H9 (cell line): ENCODE measurements around the gene WBP1. TPM values are rescaled to one million over a fixed set of nuclear protein-coding genes. Genes with fewer than 3 reads are reported as not detected.

Source experiments
- DNase-seq: peaks from one replicate; pipeline ENCODE4 v3.0.0-alpha.2; 2017
- H2AFZ ChIP-seq: one replicate; pipeline ENCODE4 v1.6.1; 2013; ENCODE audit warnings: mild to moderate bottlenecking, low read length, control low read depth, moderate library complexity
- H2AK5ac ChIP-seq: 2 replicates; pipeline ENCODE4 v1.6.1; 2013; ENCODE audit warnings: low read length, control low read depth, mixed read lengths; ENCODE audit not compliant: insufficient read length
- H2BK120ac ChIP-seq: one replicate; pipeline ENCODE4 v1.6.1; 2013; ENCODE audit warnings: low read depth, mild to moderate bottlenecking, low read length, control low read depth, inconsistent platforms; ENCODE audit not compliant: poor library complexity, severe bottlenecking
- H2BK12ac ChIP-seq: 2 replicates; pipeline ENCODE4 v1.6.1; 2013; ENCODE audit warnings: low read length, control low read depth, mixed read lengths, low read depth; ENCODE audit not compliant: insufficient read length
- H2BK15ac ChIP-seq: 2 replicates; pipeline ENCODE4 v1.6.1; 2013; ENCODE audit warnings: low read depth, low read length, control low read depth
- H2BK20ac ChIP-seq: one replicate; pipeline ENCODE4 v1.6.1; 2013; ENCODE audit warnings: low read depth, mild to moderate bottlenecking, low read length, control low read depth, inconsistent platforms; ENCODE audit not compliant: poor library complexity, severe bottlenecking
- H2BK5ac ChIP-seq: 2 replicates; pipeline ENCODE4 v1.6.1; 2013; ENCODE audit warnings: low read length, control low read depth, mixed read lengths; ENCODE audit not compliant: insufficient read length
- H3K14ac ChIP-seq: 2 replicates; pipeline ENCODE4 v1.6.1; 2013; ENCODE audit warnings: low read length, control low read depth; ENCODE audit not compliant: insufficient read depth
- H3K18ac ChIP-seq: 2 replicates; pipeline ENCODE4 v1.6.1; 2013; ENCODE audit warnings: low read depth, mild to moderate bottlenecking, mixed read lengths, low read length, control low read depth; ENCODE audit not compliant: insufficient read length
- H3K23ac ChIP-seq: 2 replicates; pipeline ENCODE4 v1.6.1; 2013; ENCODE audit warnings: low read length, control low read depth, mixed read lengths, low read depth; ENCODE audit not compliant: insufficient read length
- H3K23me2 ChIP-seq: 2 replicates; pipeline ENCODE4 v1.6.1; 2013; ENCODE audit warnings: low read depth, mild to moderate bottlenecking, mixed read lengths, low read length, control low read depth; ENCODE audit not compliant: insufficient read length, poor library complexity, severe bottlenecking
- H3K27ac ChIP-seq: 2 replicates; pipeline ENCODE4 v1.5.1; 2013; ENCODE audit warnings: low read length, control low read depth, mixed read lengths, low read depth; ENCODE audit not compliant: insufficient read length
- H3K27me3 ChIP-seq: 2 replicates; pipeline ENCODE4 v1.6.1; 2013; ENCODE audit warnings: low read length, control low read depth, inconsistent platforms; ENCODE audit not compliant: insufficient read depth
- H3K4ac ChIP-seq: 2 replicates; pipeline ENCODE4 v1.6.1; 2013; ENCODE audit warnings: low read depth, mild to moderate bottlenecking, control low read depth, inconsistent platforms, low read length, moderate library complexity
- H3K4me1 ChIP-seq: 2 replicates; pipeline ENCODE4 v1.6.1; 2013; ENCODE audit warnings: low read length, control low read depth, inconsistent platforms; ENCODE audit not compliant: insufficient read depth
- H3K4me2 ChIP-seq: 2 replicates; pipeline ENCODE4 v1.6.1; 2013; ENCODE audit warnings: low read length, control low read depth, mixed read lengths; ENCODE audit not compliant: insufficient read length, insufficient read depth
- H3K56ac ChIP-seq: 2 replicates; pipeline ENCODE4 v1.6.1; 2013; ENCODE audit warnings: low read depth, mild to moderate bottlenecking, mixed read lengths, low read length, control low read depth; ENCODE audit not compliant: insufficient read length
- H3K79me1 ChIP-seq: 2 replicates; pipeline ENCODE4 v1.6.1; 2013; ENCODE audit warnings: low read depth, mild to moderate bottlenecking, moderate library complexity, low read length, control low read depth, inconsistent platforms; ENCODE audit not compliant: insufficient read depth, poor library complexity, severe bottlenecking
- H3K79me2 ChIP-seq: 2 replicates; pipeline ENCODE4 v1.6.1; 2013; ENCODE audit warnings: low read length, control low read depth, inconsistent platforms; ENCODE audit not compliant: insufficient read depth
- H3K9ac ChIP-seq: 2 replicates; pipeline ENCODE4 v1.6.1; 2013; ENCODE audit warnings: low read length, control low read depth, mixed read lengths; ENCODE audit not compliant: insufficient read length; ENCODE audit errors: extremely low read depth
- H3K9me3 ChIP-seq: one replicate; pipeline ENCODE4 v1.6.1; 2013; ENCODE audit warnings: low read depth, low read length, inconsistent platforms; ENCODE audit not compliant: control insufficient read depth
- H3T11ph ChIP-seq: one replicate; pipeline ENCODE4 v1.6.1; 2013; ENCODE audit warnings: mild to moderate bottlenecking, low read length, control low read depth, inconsistent platforms
- H4K20me1 ChIP-seq: one replicate; pipeline ENCODE4 v1.6.1; 2013; ENCODE audit not compliant: control insufficient read depth, insufficient read length, insufficient read depth
- H4K5ac ChIP-seq: 2 replicates; pipeline ENCODE4 v1.6.1; 2013; ENCODE audit warnings: low read depth, mild to moderate bottlenecking, mixed read lengths, low read length, control low read depth; ENCODE audit not compliant: insufficient read length
- H4K8ac ChIP-seq: replicated peaks from 2 replicates; pipeline ENCODE4 v1.6.1; 2013; ENCODE audit warnings: low read length, control low read depth, mixed read lengths, low read depth; ENCODE audit not compliant: insufficient read length
- H4K91ac ChIP-seq: 2 replicates; pipeline ENCODE4 v1.6.1; 2013; ENCODE audit warnings: low read depth, mild to moderate bottlenecking, moderate library complexity, mixed read lengths, low read length, control low read depth; ENCODE audit not compliant: insufficient read length
- H3K27ac Mint-ChIP-seq, 3 experiments: 2 replicates in 2 of 3; 3 replicates in 1 of 3; pipeline ENCODE4 v1.8.0; 2020 to 2021; ENCODE audit warnings: mixed read lengths in 3 of 3, mild to moderate bottlenecking in 1 of 3, moderate library complexity in 1 of 3
- H3K27me3 Mint-ChIP-seq: 2 replicates; pipeline ENCODE4 v1.8.0; 2021; ENCODE audit warnings: low read depth, mild to moderate bottlenecking, moderate library complexity, mixed read lengths
- H3K36me3 Mint-ChIP-seq, 3 experiments: 2 replicates in 2 of 3; 3 replicates in 1 of 3; pipeline ENCODE4 v1.8.0; 2020 to 2021; ENCODE audit warnings: low read depth in 3 of 3, mixed read lengths in 3 of 3; ENCODE audit not compliant: insufficient read depth in 1 of 3
- H3K4me1 Mint-ChIP-seq, 2 experiments: 2 replicates each; pipeline ENCODE4 v1.8.0; 2020; ENCODE audit warnings: mixed read lengths in 2 of 2
- H3K4me3 Mint-ChIP-seq, 2 experiments: 2 replicates in 1 of 2; 3 replicates in 1 of 2; pipeline ENCODE4 v1.8.0; 2020 to 2021; ENCODE audit warnings: mild to moderate bottlenecking in 2 of 2, mixed read lengths in 2 of 2, moderate library complexity in 1 of 2
- H3K9me3 Mint-ChIP-seq, 2 experiments: 2 replicates in 1 of 2; 3 replicates in 1 of 2; pipeline ENCODE4 v1.8.0; 2020; ENCODE audit warnings: mild to moderate bottlenecking in 2 of 2, mixed read lengths in 2 of 2, moderate library complexity in 1 of 2
- WGBS: extraction: QIAGEN DNeasy Blood & Tissue Kit; methylation state at CpG from one replicate; pipeline ENCODE4 v1.1.7; 2013; ENCODE audit warnings: missing lambda C conversion rate, low lambda C conversion rate, mixed read lengths; ENCODE audit not compliant: insufficient read length; ENCODE audit errors: extremely low coverage; 5-methylcytosine and 5-hydroxymethylcytosine counted together
- total RNA-seq: library from RNA; stranded (reverse); gene quantifications from 2 replicates; pipeline ENCODE4 v1.2.1, GENCODE V29; 2021
- TF ChIP-seq, protein P1 (sequence below): fragments of 200-600 bp; sonication (generic); conservative IDR thresholded peaks from 3 replicates; pipeline ENCODE4 v1.8.0; 2021; ENCODE audit warnings: antibody characterized with exemption, mild to moderate bottlenecking

The WBP1 gene
- total RNA-seq, 1 experiment from 2014 or later = 82.1 TPM

GRCh38 chr2:74462054-74462785 is 4.0 kb downstream of the WBP1 start:
- H2BK12ac ChIP-seq = no peak overlapping the region
- no peak overlapping the region for H3K4ac ChIP-seq
- H3K4me2 ChIP-seq = no peak overlapping the region
- no peak overlapping the region for H4K91ac ChIP-seq
- Mint-ChIP-seq H3K9me3 (no peaks in the 10 kb centered on the region), H3K4me1 (peaks cover 12 to 18% of the 10 kb centered on the region in 2 experiments), H3K27ac (no peak overlapping the region), H3K4me3 (no peak overlapping the region), H3K36me3 (peaks cover 10 to 29% (median 24%) of the 10 kb centered on the region in 3 experiments; a peak in 6 of 7 replicates), H3K27me3 (no peaks in the 10 kb centered on the region)
- no peak overlapping the region for H2BK15ac ChIP-seq
- H3K23me2 ChIP-seq = peaks cover 8% of the 10 kb centered on the region
- H3K23ac ChIP-seq = no peak overlapping the region
- no peak overlapping the region for H2AFZ ChIP-seq
- no peak overlapping the region for H2BK120ac ChIP-seq
- no peaks in the 10 kb centered on the region; the same call in 1 of the 2 replicates for H3K79me2 ChIP-seq
- no peak overlapping the region for H3K27ac ChIP-seq
- no CpG with 5 or more reads among the region's 20 CpGs for WGBS
- no peak overlapping the region for H2BK20ac ChIP-seq
- no peak overlapping the region for H4K8ac ChIP-seq
- DNase-seq = no peak
- H3K14ac ChIP-seq = no peak overlapping the region; the same call in 1 of the 2 replicates
- peaks cover 2% of the 10 kb centered on the region for H4K20me1 ChIP-seq
- H3K9ac ChIP-seq = no peak overlapping the region
- H3K4me1 ChIP-seq = peaks cover 2% of the 10 kb centered on the region; the same call in 1 of the 2 replicates
- H3K9me3 ChIP-seq = no peaks in the 10 kb centered on the region
- peaks cover 4% of the 10 kb centered on the region for H3K79me1 ChIP-seq
- TF ChIP-seq, protein P1, sequence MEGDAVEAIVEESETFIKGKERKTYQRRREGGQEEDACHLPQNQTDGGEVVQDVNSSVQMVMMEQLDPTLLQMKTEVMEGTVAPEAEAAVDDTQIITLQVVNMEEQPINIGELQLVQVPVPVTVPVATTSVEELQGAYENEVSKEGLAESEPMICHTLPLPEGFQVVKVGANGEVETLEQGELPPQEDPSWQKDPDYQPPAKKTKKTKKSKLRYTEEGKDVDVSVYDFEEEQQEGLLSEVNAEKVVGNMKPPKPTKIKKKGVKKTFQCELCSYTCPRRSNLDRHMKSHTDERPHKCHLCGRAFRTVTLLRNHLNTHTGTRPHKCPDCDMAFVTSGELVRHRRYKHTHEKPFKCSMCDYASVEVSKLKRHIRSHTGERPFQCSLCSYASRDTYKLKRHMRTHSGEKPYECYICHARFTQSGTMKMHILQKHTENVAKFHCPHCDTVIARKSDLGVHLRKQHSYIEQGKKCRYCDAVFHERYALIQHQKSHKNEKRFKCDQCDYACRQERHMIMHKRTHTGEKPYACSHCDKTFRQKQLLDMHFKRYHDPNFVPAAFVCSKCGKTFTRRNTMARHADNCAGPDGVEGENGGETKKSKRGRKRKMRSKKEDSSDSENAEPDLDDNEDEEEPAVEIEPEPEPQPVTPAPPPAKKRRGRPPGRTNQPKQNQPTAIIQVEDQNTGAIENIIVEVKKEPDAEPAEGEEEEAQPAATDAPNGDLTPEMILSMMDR = no peak
- H3K27me3 ChIP-seq = no peaks in the 10 kb centered on the region
- H3T11ph ChIP-seq = no peak overlapping the region
- no peak overlapping the region for H2BK5ac ChIP-seq
- H4K5ac ChIP-seq = no peak overlapping the region
- no peak overlapping the region for H2AK5ac ChIP-seq
- H3K56ac ChIP-seq = no peak overlapping the region
- H3K18ac ChIP-seq = no peak overlapping the region
